ENCODE measurements around the gene POLR1C.

POLR1C gene

DNA sequence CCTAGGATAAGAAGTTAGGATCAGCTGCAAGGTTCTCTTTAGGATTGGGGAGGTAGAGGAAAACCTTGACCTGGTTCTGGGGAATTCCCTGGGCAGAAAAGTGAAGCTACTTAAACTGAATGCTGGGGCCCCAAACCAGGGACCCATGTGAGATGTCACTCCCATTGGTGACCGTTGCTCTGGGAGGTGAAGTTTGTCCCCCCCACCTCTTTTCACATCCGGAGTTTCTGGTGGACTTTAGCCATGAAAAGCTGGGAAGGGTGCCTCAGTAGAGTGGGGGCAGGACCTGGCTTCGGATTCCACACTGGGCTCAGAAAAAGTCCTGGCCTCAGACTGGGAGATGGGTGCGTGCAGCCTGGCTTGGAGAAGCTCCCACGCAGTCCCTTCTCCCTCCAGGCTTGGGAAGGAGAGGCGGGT, 26.4 kb upstream of the POLR1C start:
- CTCF ChIA-PET = interaction anchor here (0.6 to 11.2 kb wide), 4 partner anchors 11 to 35 kb away, joined by 3 to 142 read pairs (median 3); partner anchors contain the start of gene LRRC73
- no peak overlapping the region for H3K4me3 ChIP-seq (ENCODE audit: low read depth, low read length)
- TF ChIP-seq ZNF560 (tag by site-specific recombination; IDR thresholded peaks at IDR 0.05; ENCODE audit: borderline replicate concordance) (no peak), ZNF473 (tag by site-specific recombination; IDR thresholded peaks at IDR 0.05) (no peak)
- H3K36me3 ChIP-seq (ENCODE audit: control insufficient read depth in 2 of 2, insufficient read depth in 1 of 2, low read length in 2 of 2) = peaks cover 0 to 36% of the 10 kb centered on the region in 2 experiments; a peak in 2 of 3 replicates
- no peaks in the 10 kb centered on the region for H3K4me1 ChIP-seq (ENCODE audit: control insufficient read depth, insufficient read depth, low read length)
- POLR2A ChIA-PET = interaction anchor here (0.6 to 2.1 kb wide), 3 partner anchors 11 to 250 kb away, joined by 3 to 13 read pairs (median 4); partner anchors contain the start of gene TJAP1
- H3K9me3 ChIP-seq (ENCODE audit: control insufficient read depth, insufficient read depth, low read depth, low read length) = no peaks in the 10 kb centered on the region
- H3K27ac ChIP-seq (ENCODE audit: extremely low read depth, low read depth, low read length) = no peak overlapping the region

DNA sequence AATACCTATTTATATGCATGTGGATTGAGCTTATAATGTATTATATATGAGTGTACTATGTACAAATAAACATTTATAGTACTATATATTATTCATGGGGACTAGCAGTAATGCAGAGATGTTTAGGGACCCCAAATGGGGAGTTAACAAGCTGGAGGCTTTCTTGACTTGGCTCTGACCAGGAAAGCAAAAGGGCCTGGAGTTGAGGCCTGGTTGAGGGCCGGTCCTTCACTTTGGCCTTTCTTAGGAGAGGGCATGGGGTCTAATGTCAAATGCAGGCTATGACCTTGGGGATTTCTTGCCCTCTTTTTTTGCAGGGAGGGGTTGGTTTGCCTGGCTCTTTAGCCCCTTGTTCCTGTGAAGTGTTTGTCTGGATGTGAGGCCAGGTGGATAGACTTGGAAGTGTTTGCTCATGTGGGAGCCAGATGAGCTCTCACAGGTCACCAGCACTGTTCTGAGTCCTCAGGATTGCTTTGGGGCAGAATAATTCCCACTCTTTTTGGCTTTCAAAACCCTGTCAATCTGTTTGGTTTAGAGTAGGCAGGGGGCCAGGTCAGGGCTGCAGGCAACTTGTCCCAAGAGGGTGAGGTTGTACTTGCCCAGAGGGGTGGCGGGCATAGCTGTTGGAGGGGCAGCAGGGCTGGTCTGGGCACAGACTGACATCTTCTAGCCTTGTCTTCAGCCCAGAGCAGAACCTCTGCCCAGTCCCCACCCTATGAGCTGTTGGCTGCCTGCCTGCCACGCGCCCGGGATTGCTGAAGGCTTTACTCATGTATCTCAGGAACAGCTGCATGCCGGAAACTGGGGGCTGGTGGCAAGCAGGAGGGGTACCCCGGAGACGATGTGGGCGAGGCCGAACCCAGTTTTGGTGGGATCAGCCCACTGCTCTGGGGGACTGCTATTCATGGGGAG, 24.9 kb upstream of the POLR1C start:
- CTCF ChIA-PET = interaction anchor here (0.6 to 11.2 kb wide), 2 partner anchors 16 to 75 kb away, joined by 4 to 142 read pairs; partner anchors contain the start of gene LRRC73
- no peaks in the 10 kb centered on the region for H3K9me3 ChIP-seq (ENCODE audit: control insufficient read depth, insufficient read depth, low read depth, low read length)
- POLR2A ChIA-PET = interaction anchor here (2.3 kb wide), 1 partner anchor 14 kb away, joined by 8 read pairs; the partner anchor contains the start of gene TJAP1
- H3K4me3 ChIP-seq (ENCODE audit: low read depth, low read length) = no peak overlapping the region
- peaks cover 7% of the 10 kb centered on the region for H3K4me1 ChIP-seq (ENCODE audit: control insufficient read depth, insufficient read depth, low read length)
- no peak overlapping the region for H3K27ac ChIP-seq (ENCODE audit: extremely low read depth, low read depth, low read length)
- peaks cover 0 to 30% of the 10 kb centered on the region in 2 experiments; a peak in 1 of 3 replicates for H3K36me3 ChIP-seq (ENCODE audit: control insufficient read depth in 2 of 2, insufficient read depth in 1 of 2, low read length in 2 of 2)
- TF ChIP-seq GLIS2 (tag by site-specific recombination; IDR thresholded peaks at IDR 0.05) (no peak), ZFHX2 (tag by site-specific recombination; conservative IDR thresholded peaks at IDR 0.05) (peak; percentile 36; the same call in 1 of the 2 replicates)

DNA sequence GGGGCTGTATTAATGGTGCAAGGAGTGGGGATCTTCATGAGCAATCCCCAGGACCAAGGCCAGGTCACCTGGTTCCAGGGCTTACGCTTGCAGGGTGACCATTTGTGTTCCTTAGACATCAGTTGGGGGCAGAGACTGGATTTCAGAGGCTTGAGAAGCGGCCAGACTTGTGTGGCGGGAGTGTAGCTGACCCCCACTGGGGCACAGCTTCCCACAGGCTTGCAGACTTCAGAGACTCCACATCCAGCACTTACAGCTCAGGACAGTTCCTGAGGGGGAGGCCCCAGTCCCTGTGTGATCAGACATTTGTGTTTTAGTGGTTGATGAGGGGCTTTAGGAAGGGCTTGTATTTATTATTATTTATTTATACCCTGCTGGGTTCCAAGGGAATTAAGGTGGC, 24.2 kb upstream of the POLR1C start:
- Histone ChIP-seq H3K4me3 (ENCODE audit: low read depth, low read length) (no peak overlapping the region), H3K27ac (ENCODE audit: extremely low read depth, low read depth, low read length) (no peak overlapping the region), H3K9me3 (ENCODE audit: control insufficient read depth, insufficient read depth, low read depth, low read length) (no peaks in the 10 kb centered on the region), H3K4me1 (ENCODE audit: control insufficient read depth, insufficient read depth, low read length) (peaks cover 7% of the 10 kb centered on the region), H3K36me3 (ENCODE audit: control insufficient read depth in 2 of 2, insufficient read depth in 1 of 2, low read length in 2 of 2) (peaks cover 0 to 32% of the 10 kb centered on the region in 2 experiments; a peak in 1 of 3 replicates)
- ChIA-PET CTCF (interaction anchor here (0.6 to 11.2 kb wide), 4 partner anchors 10 to 322 kb away, joined by 4 to 142 read pairs (median 4); partner anchors contain the start of gene LRRC73), POLR2A (interaction anchor here (1.9 to 2.3 kb wide), 2 partner anchors 14 to 22 kb away, joined by 4 to 8 read pairs; partner anchors contain the start of gene TJAP1)
- TF ChIP-seq YY1 (tag by site-specific recombination; IDR thresholded peaks at IDR 0.05) (no peak), ZNF830 (tag by site-specific recombination; IDR thresholded peaks at IDR 0.05; ENCODE audit: low read depth) (no peak), ZNF350 (tag by site-specific recombination; IDR thresholded peaks at IDR 0.05) (no peak), KLF1 (tag by site-specific recombination; IDR thresholded peaks at IDR 0.05) (no peak), ZNF76 (tag by site-specific recombination; IDR thresholded peaks at IDR 0.05; ENCODE audit: borderline replicate concordance, low read depth) (no peak), ZNF324 (tag by site-specific recombination; IDR thresholded peaks at IDR 0.05) (no peak), ZNF121 (tag by site-specific recombination; IDR thresholded peaks at IDR 0.05) (no peak), ZIC2 (tag by site-specific recombination; IDR thresholded peaks at IDR 0.05) (peak; percentile 67), MYNN (tag by site-specific recombination; IDR thresholded peaks at IDR 0.05; ENCODE audit: borderline replicate concordance) (no peak), ZNF658 (tag by site-specific recombination; IDR thresholded peaks at IDR 0.05) (no peak), ZNF785 (tag by site-specific recombination; IDR thresholded peaks at IDR 0.05) (no peak), ZNF530 (tag by site-specific recombination; IDR thresholded peaks at IDR 0.05; ENCODE audit: low read depth) (no peak), ZNF707 (tag by site-specific recombination; IDR thresholded peaks at IDR 0.05) (0 out of 2 replicates have a peak, but pooled peaks have one; percentile 23), ZNF23 (tag by site-specific recombination; IDR thresholded peaks at IDR 0.05; ENCODE audit: borderline replicate concordance) (no peak), ZFHX2 (tag by site-specific recombination; conservative IDR thresholded peaks at IDR 0.05) (0 out of 2 replicates have a peak, but pooled peaks have one; percentile 2)
- TF ChIP-seq, protein P1, sequence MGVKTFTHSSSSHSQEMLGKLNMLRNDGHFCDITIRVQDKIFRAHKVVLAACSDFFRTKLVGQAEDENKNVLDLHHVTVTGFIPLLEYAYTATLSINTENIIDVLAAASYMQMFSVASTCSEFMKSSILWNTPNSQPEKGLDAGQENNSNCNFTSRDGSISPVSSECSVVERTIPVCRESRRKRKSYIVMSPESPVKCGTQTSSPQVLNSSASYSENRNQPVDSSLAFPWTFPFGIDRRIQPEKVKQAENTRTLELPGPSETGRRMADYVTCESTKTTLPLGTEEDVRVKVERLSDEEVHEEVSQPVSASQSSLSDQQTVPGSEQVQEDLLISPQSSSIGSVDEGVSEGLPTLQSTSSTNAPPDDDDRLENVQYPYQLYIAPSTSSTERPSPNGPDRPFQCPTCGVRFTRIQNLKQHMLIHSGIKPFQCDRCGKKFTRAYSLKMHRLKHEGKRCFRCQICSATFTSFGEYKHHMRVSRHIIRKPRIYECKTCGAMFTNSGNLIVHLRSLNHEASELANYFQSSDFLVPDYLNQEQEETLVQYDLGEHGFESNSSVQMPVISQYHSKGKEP (tag by site-specific recombination; IDR thresholded peaks at IDR 0.05) = no peak
- TF ChIP-seq, protein P2, sequence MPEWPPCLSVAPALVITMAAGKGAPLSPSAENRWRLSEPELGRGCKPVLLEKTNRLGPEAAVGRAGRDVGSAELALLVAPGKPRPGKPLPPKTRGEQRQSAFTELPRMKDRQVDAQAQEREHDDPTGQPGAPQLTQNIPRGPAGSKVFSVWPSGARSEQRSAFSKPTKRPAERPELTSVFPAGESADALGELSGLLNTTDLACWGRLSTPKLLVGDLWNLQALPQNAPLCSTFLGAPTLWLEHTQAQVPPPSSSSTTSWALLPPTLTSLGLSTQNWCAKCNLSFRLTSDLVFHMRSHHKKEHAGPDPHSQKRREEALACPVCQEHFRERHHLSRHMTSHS (tag by site-specific recombination; IDR thresholded peaks at IDR 0.05) = no peak
- TF ChIP-seq, protein P3, sequence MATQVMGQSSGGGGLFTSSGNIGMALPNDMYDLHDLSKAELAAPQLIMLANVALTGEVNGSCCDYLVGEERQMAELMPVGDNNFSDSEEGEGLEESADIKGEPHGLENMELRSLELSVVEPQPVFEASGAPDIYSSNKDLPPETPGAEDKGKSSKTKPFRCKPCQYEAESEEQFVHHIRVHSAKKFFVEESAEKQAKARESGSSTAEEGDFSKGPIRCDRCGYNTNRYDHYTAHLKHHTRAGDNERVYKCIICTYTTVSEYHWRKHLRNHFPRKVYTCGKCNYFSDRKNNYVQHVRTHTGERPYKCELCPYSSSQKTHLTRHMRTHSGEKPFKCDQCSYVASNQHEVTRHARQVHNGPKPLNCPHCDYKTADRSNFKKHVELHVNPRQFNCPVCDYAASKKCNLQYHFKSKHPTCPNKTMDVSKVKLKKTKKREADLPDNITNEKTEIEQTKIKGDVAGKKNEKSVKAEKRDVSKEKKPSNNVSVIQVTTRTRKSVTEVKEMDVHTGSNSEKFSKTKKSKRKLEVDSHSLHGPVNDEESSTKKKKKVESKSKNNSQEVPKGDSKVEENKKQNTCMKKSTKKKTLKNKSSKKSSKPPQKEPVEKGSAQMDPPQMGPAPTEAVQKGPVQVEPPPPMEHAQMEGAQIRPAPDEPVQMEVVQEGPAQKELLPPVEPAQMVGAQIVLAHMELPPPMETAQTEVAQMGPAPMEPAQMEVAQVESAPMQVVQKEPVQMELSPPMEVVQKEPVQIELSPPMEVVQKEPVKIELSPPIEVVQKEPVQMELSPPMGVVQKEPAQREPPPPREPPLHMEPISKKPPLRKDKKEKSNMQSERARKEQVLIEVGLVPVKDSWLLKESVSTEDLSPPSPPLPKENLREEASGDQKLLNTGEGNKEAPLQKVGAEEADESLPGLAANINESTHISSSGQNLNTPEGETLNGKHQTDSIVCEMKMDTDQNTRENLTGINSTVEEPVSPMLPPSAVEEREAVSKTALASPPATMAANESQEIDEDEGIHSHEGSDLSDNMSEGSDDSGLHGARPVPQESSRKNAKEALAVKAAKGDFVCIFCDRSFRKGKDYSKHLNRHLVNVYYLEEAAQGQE (tag by site-specific recombination; IDR thresholded peaks at IDR 0.05) = peak; percentile 67
- TF ChIP-seq, protein P4, sequence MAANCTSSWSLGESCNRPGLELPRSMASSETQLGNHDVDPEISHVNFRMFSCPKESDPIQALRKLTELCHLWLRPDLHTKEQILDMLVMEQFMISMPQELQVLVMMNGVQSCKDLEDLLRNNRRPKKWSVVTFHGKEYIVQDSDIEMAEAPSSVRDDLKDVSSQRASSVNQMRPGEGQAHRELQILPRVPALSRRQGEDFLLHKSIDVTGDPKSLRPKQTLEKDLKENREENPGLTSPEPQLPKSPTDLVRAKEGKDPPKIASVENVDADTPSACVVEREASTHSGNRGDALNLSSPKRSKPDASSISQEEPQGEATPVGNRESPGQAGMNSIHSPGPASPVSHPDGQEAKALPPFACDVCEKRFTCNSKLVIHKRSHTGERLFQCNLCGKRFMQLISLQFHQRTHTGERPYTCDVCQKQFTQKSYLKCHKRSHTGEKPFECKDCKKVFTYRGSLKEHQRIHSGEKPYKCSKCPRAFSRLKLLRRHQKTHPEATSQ (tag by site-specific recombination; IDR thresholded peaks at IDR 0.05) = no peak
